BLaER1 treated with 17β-estradiol and CSF1 and Interleukin-3, amounts not matched to agents 10 nM and 100 nM (cell line): ENCODE measurements around the gene TMEM212.
"Not testable (repeated sequence)": the region's sequence is repeated elsewhere in the genome, so short reads cannot be mapped to it uniquely, and the experiment has no call there.

Experiments
- H3K27ac ChIP-seq, 11 experiments: shearing (Covaris generic); formaldehyde crosslinking; 2 replicates each; pipeline ENCODE4 v1.8.1; 2022
- H3K27me3 ChIP-seq, 11 experiments: shearing (Covaris generic); formaldehyde crosslinking; 2 replicates each; pipeline ENCODE4 v1.8.1; 2022
- H3K36me3 ChIP-seq, 11 experiments: shearing (Covaris generic); formaldehyde crosslinking; 2 replicates each; pipeline ENCODE4 v1.8.1; 2022
- H3K4me1 ChIP-seq, 10 experiments: shearing (Covaris generic); formaldehyde crosslinking; 2 replicates each; pipeline ENCODE4 v1.8.1; 2022
- H3K4me2 ChIP-seq, 11 experiments: shearing (Covaris generic); formaldehyde crosslinking; 2 replicates each; pipeline ENCODE4 v1.8.1; 2022
- H3K4me3 ChIP-seq, 10 experiments: shearing (Covaris generic); formaldehyde crosslinking; 2 replicates each; pipeline ENCODE4 v1.8.1; 2022
- H3K9ac ChIP-seq, 11 experiments: shearing (Covaris generic); formaldehyde crosslinking; 2 replicates each; pipeline ENCODE4 v1.8.1; 2022
- H3K9me3 ChIP-seq, 11 experiments: shearing (Covaris generic); formaldehyde crosslinking; replicated peaks in 1 of 11; 2 replicates each; pipeline ENCODE4 v1.8.1; 2022
- H4K20me1 ChIP-seq, 11 experiments: shearing (Covaris generic); formaldehyde crosslinking; 2 replicates each; pipeline ENCODE4 v1.8.1; 2022
- Cebpa-rat ChIP-seq, 11 experiments: shearing (Covaris generic); IDR thresholded peaks; 2 replicates each; pipeline ENCODE4 v1.8.1; 2022

TMEM212 gene

DNA sequence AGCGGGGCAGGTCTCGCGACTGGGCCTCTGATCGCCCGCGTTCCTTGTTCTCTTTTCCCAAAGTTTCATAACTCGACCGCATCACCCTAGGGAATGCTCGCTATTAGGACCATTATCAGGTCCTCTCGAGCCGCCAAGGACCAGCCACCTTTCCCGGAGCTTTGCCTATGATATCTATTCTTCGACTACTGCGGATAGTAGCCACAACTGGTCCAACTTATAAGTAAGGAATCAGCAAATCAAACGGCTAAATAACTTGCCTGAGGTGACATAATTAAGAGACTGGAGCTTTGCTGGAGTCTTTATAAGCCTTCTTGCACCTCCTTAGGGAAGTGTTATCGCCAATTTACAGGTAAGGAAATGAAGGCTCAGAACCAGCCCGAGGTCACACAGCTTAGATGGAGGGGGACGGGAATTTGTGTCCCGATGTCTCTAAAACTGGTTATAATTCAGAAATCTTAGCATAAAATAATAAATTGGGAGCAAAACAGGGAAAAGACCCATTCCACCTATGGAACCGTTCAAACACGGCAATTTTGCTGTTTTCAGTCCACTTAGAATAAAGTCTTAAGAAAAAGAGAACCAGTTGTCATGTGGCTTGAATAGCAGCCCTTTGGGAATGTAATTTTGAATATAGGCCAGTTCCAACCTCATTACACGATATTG lies 32.4 kb upstream of the TMEM212 start:
- peaks cover 40 to 62% (median 53%) of the 10 kb centered on the region in 10 experiments for H3K4me1 ChIP-seq
- TF ChIP-seq Cebpa-rat (IDR thresholded peaks at IDR 0.05) = no peak
- H3K36me3 ChIP-seq = no peaks in the 10 kb centered on the region
- peak overlapping the region; percentile 65 to 82 (median 77); a peak in 21 of 22 replicates for H3K9ac ChIP-seq
- H3K27ac ChIP-seq = peak overlapping the region in 9 of 11 experiments; percentile 53 to 72 (median 63); a peak in 17 of 22 replicates
- H3K4me2 ChIP-seq = peak overlapping the region; percentile 86 to 99 (median 96)
- peaks cover 0 to 20% (median 9%) of the 10 kb centered on the region in 11 experiments; a peak in 10 of 22 replicates for H3K27me3 ChIP-seq
- H3K9me3 ChIP-seq = peaks cover 0 to 12% (median 7%) of the 10 kb centered on the region in 11 experiments; a peak in 13 of 22 replicates
- peak overlapping the region; percentile 68 to 87 (median 74) for H3K4me3 ChIP-seq
- H4K20me1 ChIP-seq = peaks cover 0 to under 1% (median 0%) of the 10 kb centered on the region in 11 experiments; a peak in 1 of 22 replicates

- no peaks in the 10 kb centered on the region for H3K36me3 ChIP-seq
- no peak overlapping the region; a peak in 1 of 22 replicates for H3K9ac ChIP-seq
- H3K9me3 ChIP-seq = peaks cover 0 to 17% (median 9%) of the 10 kb centered on the region in 11 experiments; a peak in 14 of 22 replicates
- H3K4me2 ChIP-seq = peak overlapping the region; percentile 86 to 99 (median 96)
- no peak; a peak in 1 of 22 replicates for TF ChIP-seq Cebpa-rat (IDR thresholded peaks at IDR 0.05)
- H4K20me1 ChIP-seq = no peaks in the 10 kb centered on the region; a peak in 1 of 22 replicates
- peaks cover 40 to 58% (median 50%) of the 10 kb centered on the region in 10 experiments for H3K4me1 ChIP-seq
- H3K27ac ChIP-seq = peak overlapping the region in 2 of 11 experiments; percentile 36 to 72; a peak in 2 of 22 replicates
- no peak overlapping the region for H3K4me3 ChIP-seq
- peaks cover 0 to 20% (median 9%) of the 10 kb centered on the region in 11 experiments; a peak in 10 of 22 replicates for H3K27me3 ChIP-seq
Observed at GRCh38 chr3:171811295-171811912, 31.7 kb upstream of the TMEM212 start.

DNA sequence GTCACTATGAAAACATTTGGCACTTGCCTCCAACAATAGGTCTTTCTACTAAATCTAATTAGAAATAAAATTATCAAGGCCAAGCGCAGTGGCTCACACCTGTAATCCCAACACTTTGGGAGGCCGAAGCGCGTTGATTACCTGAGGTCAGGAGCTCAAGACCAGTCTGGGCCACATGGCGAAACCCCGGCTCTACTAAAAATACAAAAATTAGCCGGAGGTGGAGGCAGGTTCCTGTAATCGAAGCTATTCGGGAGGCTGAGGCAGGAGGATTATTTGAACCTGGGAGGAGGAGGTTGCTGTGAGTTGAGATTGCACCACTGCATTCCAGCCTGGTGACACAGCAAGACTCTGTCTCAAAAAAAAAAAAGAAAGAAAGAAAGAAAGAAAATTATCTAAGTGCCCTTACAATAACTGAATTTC lies 31.2 kb upstream of the TMEM212 start:
- peak overlapping the region in 2 of 11 experiments; percentile 36 to 72; a peak in 2 of 22 replicates for H3K27ac ChIP-seq
- peak overlapping the region in 10 of 11 experiments; percentile 86 to 99 (median 96); a peak in 14 of 22 replicates for H3K4me2 ChIP-seq
- H3K36me3 ChIP-seq = no peaks in the 10 kb centered on the region
- peaks cover 0 to 17% (median 9%) of the 10 kb centered on the region in 11 experiments; a peak in 14 of 22 replicates for H3K9me3 ChIP-seq
- TF ChIP-seq Cebpa-rat (IDR thresholded peaks at IDR 0.05) = no peak
- no peaks in the 10 kb centered on the region; a peak in 1 of 22 replicates for H4K20me1 ChIP-seq
- no peak overlapping the region for H3K9ac ChIP-seq
- H3K4me1 ChIP-seq = peaks cover 37 to 53% (median 45%) of the 10 kb centered on the region in 10 experiments
- H3K27me3 ChIP-seq = peaks cover 0 to 20% (median 9%) of the 10 kb centered on the region in 11 experiments; a peak in 10 of 22 replicates
- H3K4me3 ChIP-seq = no peak overlapping the region

DNA sequence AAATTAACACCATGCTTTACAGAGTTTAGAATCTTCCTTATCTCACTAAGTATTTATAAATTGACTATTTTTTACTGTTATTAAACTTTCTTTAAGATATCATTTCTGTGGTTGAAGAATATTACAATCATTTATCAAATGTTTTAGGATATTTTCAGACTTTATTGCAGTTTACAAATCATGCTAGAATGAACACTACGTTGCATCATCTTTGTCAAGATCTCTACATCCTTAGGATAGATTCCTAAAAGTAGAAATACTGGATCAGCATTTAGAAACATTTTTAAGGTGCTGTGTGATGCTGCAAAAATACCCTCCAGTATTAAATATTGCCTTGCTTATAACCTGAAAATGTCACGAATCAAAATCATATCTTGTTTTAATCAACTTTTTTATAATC lies 30.3 kb upstream of the TMEM212 start:
- no peak overlapping the region for H3K9ac ChIP-seq
- no peak overlapping the region for H3K4me3 ChIP-seq
- peaks cover 35 to 51% (median 43%) of the 10 kb centered on the region in 10 experiments for H3K4me1 ChIP-seq
- H3K36me3 ChIP-seq = no peaks in the 10 kb centered on the region
- peaks cover 4 to 20% (median 12%) of the 10 kb centered on the region in 11 experiments; a peak in 18 of 22 replicates for H3K9me3 ChIP-seq
- H3K4me2 ChIP-seq = peak overlapping the region in 8 of 11 experiments; percentile 39 to 87 (median 60); a peak in 11 of 22 replicates
- no peaks in the 10 kb centered on the region for H4K20me1 ChIP-seq
- peak overlapping the region in 3 of 11 experiments; percentile 74 to 84 (median 78); a peak in 5 of 22 replicates for H3K27ac ChIP-seq
- peaks cover 0 to 20% (median 9%) of the 10 kb centered on the region in 11 experiments; a peak in 10 of 22 replicates for H3K27me3 ChIP-seq
- no peak for TF ChIP-seq Cebpa-rat (IDR thresholded peaks at IDR 0.05)

- no peak overlapping the region; a peak in 1 of 20 replicates for H3K4me3 ChIP-seq
Observed at GRCh38 chr3:171813278-171813896, 29.8 kb upstream of the TMEM212 start.

DNA sequence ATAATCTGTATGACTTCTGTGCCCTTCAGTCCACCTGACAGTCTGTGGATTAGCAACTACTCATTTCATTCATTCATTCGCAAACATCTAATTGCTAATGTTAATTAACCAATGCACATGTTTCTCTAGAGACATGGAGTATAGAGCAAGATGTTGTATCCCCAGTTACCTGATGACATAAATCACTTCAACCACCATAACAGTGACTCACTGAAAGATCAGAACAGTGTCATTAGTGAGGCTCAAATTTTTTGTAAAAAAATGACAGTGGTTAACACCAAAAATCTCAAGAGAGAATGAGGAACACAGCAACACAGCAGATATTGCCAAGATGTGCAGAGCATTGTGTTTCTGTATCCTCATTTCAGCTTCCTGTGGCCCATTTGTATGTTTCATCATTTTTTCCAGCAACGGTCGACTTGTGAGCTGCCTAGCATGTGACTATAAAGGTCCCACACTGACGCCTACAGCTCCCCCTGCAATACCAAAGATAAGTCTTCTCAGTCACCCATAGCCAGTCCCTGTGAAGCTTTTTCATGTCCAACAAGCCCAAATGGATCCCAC lies 29.2 kb upstream of the TMEM212 start:
- H3K9ac ChIP-seq = peak overlapping the region in 8 of 11 experiments; percentile 3 to 74 (median 46); a peak in 12 of 22 replicates
- no peaks in the 10 kb centered on the region for H4K20me1 ChIP-seq
- peaks cover 7 to 23% (median 16%) of the 10 kb centered on the region in 11 experiments; a peak in 18 of 22 replicates for H3K9me3 ChIP-seq
- peak overlapping the region; percentile 50 to 84 (median 63) for H3K27ac ChIP-seq
- no peak overlapping the region; a peak in 1 of 20 replicates for H3K4me3 ChIP-seq
- H3K27me3 ChIP-seq = peaks cover 0 to 20% (median 9%) of the 10 kb centered on the region in 11 experiments; a peak in 10 of 22 replicates
- peaks cover 35 to 48% (median 41%) of the 10 kb centered on the region in 10 experiments for H3K4me1 ChIP-seq
- H3K4me2 ChIP-seq = peak overlapping the region; percentile 31 to 87 (median 59)
- peak in 3 of 11 experiments; percentile 25 to 73 (median 40); a peak in 2 of 22 replicates for TF ChIP-seq Cebpa-rat (IDR thresholded peaks at IDR 0.05)
- no peaks in the 10 kb centered on the region for H3K36me3 ChIP-seq

More at GRCh38 chr3:171813278-171813896, 29.8 kb upstream of the TMEM212 start:
- Histone ChIP-seq H4K20me1 (no peaks in the 10 kb centered on the region), H3K27ac (peak overlapping the region; percentile 30 to 84 (median 61)), H3K27me3 (peaks cover 0 to 20% (median 9%) of the 10 kb centered on the region in 11 experiments; a peak in 10 of 22 replicates), H3K4me2 (peak overlapping the region; percentile 31 to 87 (median 59)), H3K9me3 (peaks cover 7 to 23% (median 16%) of the 10 kb centered on the region in 11 experiments; a peak in 18 of 22 replicates), H3K4me1 (peaks cover 35 to 51% (median 43%) of the 10 kb centered on the region in 10 experiments), H3K9ac (peak overlapping the region in 8 of 11 experiments; percentile 3 to 74 (median 46); a peak in 12 of 22 replicates), H3K36me3 (no peaks in the 10 kb centered on the region)
- no peak for TF ChIP-seq Cebpa-rat (IDR thresholded peaks at IDR 0.05)

DNA sequence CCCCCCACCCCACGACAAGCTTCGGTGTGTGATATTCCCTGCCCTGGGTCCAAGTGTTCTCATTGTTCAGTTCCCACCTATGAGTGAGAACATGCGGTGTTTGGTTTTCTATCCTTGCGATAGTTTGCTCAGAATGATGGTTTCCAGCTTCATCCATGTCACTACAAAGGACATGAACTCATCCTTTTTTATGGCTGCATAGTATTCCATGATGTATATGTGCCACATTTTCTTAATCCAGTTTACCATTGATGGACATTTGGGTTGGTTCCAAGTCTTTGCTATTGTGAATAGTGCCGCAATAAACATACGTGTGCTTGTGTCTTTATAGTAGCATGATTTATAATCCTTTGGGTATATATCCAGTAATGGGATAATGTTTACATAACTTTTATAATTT lies 28.5 kb upstream of the TMEM212 start:
- H4K20me1 ChIP-seq, H3K36me3 ChIP-seq, H3K4me3 ChIP-seq: not testable (repeated sequence)
- Histone ChIP-seq H3K9me3 (peaks cover 7 to 23% (median 16%) of the 10 kb centered on the region in 11 experiments; a peak in 18 of 22 replicates), H3K9ac (0 out of 22 replicates have a peak overlapping the region, but pooled peaks of 1 of the 11 experiments have one; percentile 56), H3K27me3 (peaks cover 0 to 18% (median 9%) of the 10 kb centered on the region in 11 experiments; a peak in 10 of 22 replicates), H3K4me2 (peak overlapping the region in 3 of 11 experiments; percentile 59 to 87 (median 76); a peak in 4 of 22 replicates), H3K27ac (peak overlapping the region; percentile 46 to 84 (median 57); a peak in 17 of 22 replicates), H3K4me1 (peaks cover 29 to 41% (median 35%) of the 10 kb centered on the region in 10 experiments)
